MM.1S (cell line): Measurements from ENCODE around the gene ACOXL.

ENCODE experiments used
- DNase-seq: peaks from one replicate; pipeline ENCODE4 v3.0.0-alpha.2; 2015
- H2AFZ ChIP-seq: fragments of 300-600 bp; sonication (generic); 2 replicates; pipeline ENCODE4 v1.6.0; 2016; ENCODE audit warnings: antibody characterized with exemption, low read length
- H3F3A ChIP-seq: fragments of 300-600 bp; sonication (generic); 2 replicates; pipeline ENCODE4 v1.6.1; 2016; ENCODE audit warnings: mild to moderate bottlenecking, antibody characterized with exemption, low read length, moderate library complexity, mixed read lengths; ENCODE audit not compliant: insufficient read depth
- H3K27ac ChIP-seq: fragments of 300-600 bp; sonication (generic); 2 replicates; pipeline ENCODE4 v1.5.1; 2016; ENCODE audit warnings: mild to moderate bottlenecking, low read length
- H3K27me3 ChIP-seq: fragments of 300-600 bp; sonication (generic); replicated peaks from 2 replicates; pipeline ENCODE4 v1.6.0; 2016; ENCODE audit warnings: low read length; ENCODE audit not compliant: insufficient read depth
- H3K36me3 ChIP-seq: fragments of 300-600 bp; sonication (generic); replicated peaks from 2 replicates; pipeline ENCODE4 v1.6.1; 2016; ENCODE audit warnings: mild to moderate bottlenecking, low read length, mixed read lengths; ENCODE audit not compliant: insufficient read depth
- H3K4me1 ChIP-seq: fragments of 300-600 bp; sonication (generic); 2 replicates; pipeline ENCODE4 v1.6.1; 2016; ENCODE audit warnings: low read length, mixed read lengths
- H3K4me2 ChIP-seq: fragments of 300-600 bp; sonication (generic); 2 replicates; pipeline ENCODE4 v1.6.0; 2016; ENCODE audit warnings: low read depth, low read length
- H3K4me3 ChIP-seq: fragments of 300-600 bp; sonication (generic); 2 replicates; pipeline ENCODE4 v1.5.1; 2016; ENCODE audit warnings: low read length, mixed read lengths
- H3K79me2 ChIP-seq: fragments of 300-600 bp; sonication (generic); 2 replicates; pipeline ENCODE4 v1.6.1; 2016; ENCODE audit warnings: mixed run types, low read length, mixed read lengths
- H3K9ac ChIP-seq: fragments of 300-600 bp; sonication (generic); 2 replicates; pipeline ENCODE4 v1.6.1; 2016; ENCODE audit warnings: low read length, mixed read lengths
- H3K9me2 ChIP-seq: fragments of 300-600 bp; sonication (generic); replicated peaks from 2 replicates; pipeline ENCODE4 v1.6.1; 2016; ENCODE audit warnings: mild to moderate bottlenecking, low read length, mixed read lengths; ENCODE audit not compliant: insufficient read depth
- H3K9me3 ChIP-seq: fragments of 300-600 bp; sonication (generic); replicated peaks from 2 replicates; pipeline ENCODE4 v1.6.1; 2016; ENCODE audit warnings: mild to moderate bottlenecking, low read length, mixed read lengths; ENCODE audit not compliant: insufficient read depth
- H4K20me1 ChIP-seq: fragments of 300-600 bp; sonication (generic); 2 replicates; pipeline ENCODE4 v1.6.1; 2016; ENCODE audit warnings: mild to moderate bottlenecking, low read length, moderate library complexity, mixed read lengths; ENCODE audit not compliant: insufficient read depth
- CTCF ChIP-seq: fragments of 300-600 bp; sonication (generic); IDR thresholded peaks from 2 replicates; pipeline ENCODE4 v1.5.1; 2016; ENCODE audit warnings: antibody characterized with exemption, low read length, mixed read lengths
- EZH2 ChIP-seq: fragments of 300-600 bp; sonication (generic); optimal IDR thresholded peaks from 2 replicates; pipeline ENCODE3; 2017; ENCODE audit warnings: low read depth, mild to moderate bottlenecking, antibody characterized with exemption, low read length, mixed read lengths
- EZH2phosphoT487 ChIP-seq: fragments of 300-600 bp; sonication (generic); IDR thresholded peaks from 2 replicates; pipeline ENCODE4 v1.6.1; 2018; ENCODE audit warnings: antibody characterized with exemption, low read length

ACOXL gene

DNA sequence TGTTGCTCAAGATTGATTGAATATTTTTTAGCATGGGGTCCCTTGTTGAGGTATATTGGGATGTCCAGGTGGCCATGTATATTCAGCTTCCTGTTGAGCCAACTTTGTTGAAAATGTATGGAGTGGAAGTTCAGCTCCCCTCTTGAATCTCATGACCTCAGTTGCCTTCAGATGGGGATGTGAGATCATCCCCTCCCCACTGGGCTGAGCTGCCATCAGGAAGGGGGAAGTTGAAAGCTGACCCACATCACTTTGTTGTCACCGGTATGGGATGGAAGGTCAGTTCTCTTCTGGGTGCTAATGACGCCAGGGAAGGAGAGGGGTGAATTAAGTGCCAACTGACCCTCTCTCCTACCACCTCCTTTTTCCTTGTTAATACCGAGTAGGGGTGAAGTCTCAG, 33.9 kb downstream of the ACOXL start:
- Histone ChIP-seq H4K20me1 (no peaks in the 10 kb centered on the region), H3K9me2 (no peaks in the 10 kb centered on the region), H2AFZ (no peak overlapping the region), H3K9ac (no peak overlapping the region), H3K79me2 (peaks cover 50% of the 10 kb centered on the region), H3K9me3 (no peaks in the 10 kb centered on the region), H3F3A (no peaks in the 10 kb centered on the region), H3K27me3 (no peaks in the 10 kb centered on the region), H3K4me1 (no peaks in the 10 kb centered on the region), H3K36me3 (no peaks in the 10 kb centered on the region), H3K4me2 (no peak overlapping the region), H3K4me3 (no peak overlapping the region), H3K27ac (no peak overlapping the region)
- no peak for DNase-seq
- TF ChIP-seq EZH2 (no peak), EZH2phosphoT487 (no peak), CTCF (no peak)

- no peak overlapping the region for H3K4me2 ChIP-seq
- peaks cover 36% of the 10 kb centered on the region for H3K79me2 ChIP-seq
- no peak overlapping the region for H2AFZ ChIP-seq
- no peaks in the 10 kb centered on the region for H3K27me3 ChIP-seq
- no peaks in the 10 kb centered on the region for H4K20me1 ChIP-seq
- H3K9me3 ChIP-seq: no peaks in the 10 kb centered on the region
- H3K4me3 ChIP-seq: no peak overlapping the region
- H3K9me2 ChIP-seq: no peaks in the 10 kb centered on the region
- no peak for DNase-seq
- no peaks in the 10 kb centered on the region for H3F3A ChIP-seq
- H3K27ac ChIP-seq: no peak overlapping the region
- no peaks in the 10 kb centered on the region for H3K36me3 ChIP-seq
- no peak overlapping the region for H3K9ac ChIP-seq
- H3K4me1 ChIP-seq: 0 out of 2 replicates have a peak, but pooled peaks cover 6% of the 10 kb centered on the region
- TF ChIP-seq CTCF: no peak
- TF ChIP-seq EZH2: no peak
- TF ChIP-seq EZH2phosphoT487: no peak
These were observed 36.2 kb downstream of the ACOXL start for GRCh38 chr2:110768591-110768990.

GRCh38 chr2:110770404-110770958, 38.1 kb downstream of the ACOXL start:
- Histone ChIP-seq H3K36me3 (no peaks in the 10 kb centered on the region), H3K9me3 (no peaks in the 10 kb centered on the region), H3K4me1 (0 out of 2 replicates have a peak, but pooled peaks cover 6% of the 10 kb centered on the region), H3K4me3 (no peak overlapping the region), H3K4me2 (no peak overlapping the region), H4K20me1 (no peaks in the 10 kb centered on the region), H3F3A (no peaks in the 10 kb centered on the region), H3K9me2 (no peaks in the 10 kb centered on the region), H3K79me2 (peaks cover 20% of the 10 kb centered on the region), H3K9ac (no peak overlapping the region), H3K27ac (peak overlapping the region; percentile 8; the same call in 1 of the 2 replicates), H2AFZ (no peak overlapping the region), H3K27me3 (no peaks in the 10 kb centered on the region)
- no peak for DNase-seq
- TF ChIP-seq CTCF (no peak), EZH2phosphoT487 (no peak), EZH2 (no peak)
